ENCODE measurements around the gene FSHR.

- TF ChIP-seq CTCF (conservative IDR thresholded peaks at IDR 0.05; ENCODE audit: low read depth, low read length) (no peak), EZH2 (IDR thresholded peaks at IDR 0.05; ENCODE audit: low read length, unreplicated experiment) (no peak)
These were observed 149.1 kb downstream of the FSHR start for GRCh38 chr2:49005261-49005660.

Data from PC-3 (cell line).